ENCODE measurements around the gene TMEM80.

DNA sequence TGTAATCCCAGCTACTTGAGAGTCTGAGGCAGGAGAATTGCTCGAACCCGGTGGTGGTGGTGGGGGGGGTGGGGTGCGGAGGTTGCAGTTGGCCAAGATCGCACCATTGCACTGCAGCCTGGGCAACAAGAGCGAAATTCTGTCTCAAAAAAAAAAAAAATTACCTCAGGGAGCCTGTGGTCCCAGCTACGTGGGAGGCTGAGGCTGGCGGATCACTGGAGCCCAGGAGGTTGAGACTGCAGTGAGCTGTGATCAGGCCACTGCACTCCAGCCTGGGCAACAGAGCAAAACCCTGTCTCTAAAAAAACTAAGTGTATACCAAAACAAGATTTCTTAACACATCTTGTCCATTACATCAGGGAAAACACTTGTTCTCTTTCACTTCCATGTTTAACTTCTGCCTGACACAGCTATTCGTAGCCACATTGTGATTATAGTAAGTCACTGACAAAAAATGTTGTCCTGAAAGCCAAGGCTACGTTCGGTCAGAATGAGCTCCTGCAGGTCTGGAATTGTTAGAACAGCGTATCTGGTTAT is 1.4 kb downstream of the TMEM80 start:
- TF ChIP-seq, protein P1, sequence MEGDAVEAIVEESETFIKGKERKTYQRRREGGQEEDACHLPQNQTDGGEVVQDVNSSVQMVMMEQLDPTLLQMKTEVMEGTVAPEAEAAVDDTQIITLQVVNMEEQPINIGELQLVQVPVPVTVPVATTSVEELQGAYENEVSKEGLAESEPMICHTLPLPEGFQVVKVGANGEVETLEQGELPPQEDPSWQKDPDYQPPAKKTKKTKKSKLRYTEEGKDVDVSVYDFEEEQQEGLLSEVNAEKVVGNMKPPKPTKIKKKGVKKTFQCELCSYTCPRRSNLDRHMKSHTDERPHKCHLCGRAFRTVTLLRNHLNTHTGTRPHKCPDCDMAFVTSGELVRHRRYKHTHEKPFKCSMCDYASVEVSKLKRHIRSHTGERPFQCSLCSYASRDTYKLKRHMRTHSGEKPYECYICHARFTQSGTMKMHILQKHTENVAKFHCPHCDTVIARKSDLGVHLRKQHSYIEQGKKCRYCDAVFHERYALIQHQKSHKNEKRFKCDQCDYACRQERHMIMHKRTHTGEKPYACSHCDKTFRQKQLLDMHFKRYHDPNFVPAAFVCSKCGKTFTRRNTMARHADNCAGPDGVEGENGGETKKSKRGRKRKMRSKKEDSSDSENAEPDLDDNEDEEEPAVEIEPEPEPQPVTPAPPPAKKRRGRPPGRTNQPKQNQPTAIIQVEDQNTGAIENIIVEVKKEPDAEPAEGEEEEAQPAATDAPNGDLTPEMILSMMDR (IDR thresholded peaks at IDR 0.05): no peak
- peak in 1 of 4 donors; percentile 31 for TF ChIP-seq POLR2A (IDR thresholded peaks at IDR 0.05)
